HEK293 (cell line): ENCODE data around the gene CCDC88C.
A peak's percentile ranks its signal among the peaks of the same experiment; 100 is the strongest.

Source experiments
- CTCF ChIA-PET: fragments of 350-600 bp; formaldehyde crosslinking; extraction: SDS; loops from one replicate; lab custom pipeline; 2021; ENCODE audit warnings: antibody characterized with exemption; lab: Yijun Ruan, JAX
- POLR2A ChIA-PET: fragments of 300-600 bp; formaldehyde crosslinking; extraction: SDS; loops from one replicate; lab custom pipeline; 2020; ENCODE audit warnings: antibody characterized with exemption, inconsistent platforms; lab: Yijun Ruan, JAX
- H3K27ac ChIP-seq: fragments of 200-500 bp; sonication (Bioruptor generic); 2 replicates; pipeline ENCODE4 v1.5.1; 2014; ENCODE audit warnings: low read depth, low read length, control low read depth, inconsistent platforms; ENCODE audit errors: extremely low read depth
- H3K36me3 ChIP-seq, 2 experiments: fragments of 200-500 bp in 1 of 2; sonication (Bioruptor generic) in 1 of 2; 1 replicate in 1 of 2; 2 replicates in 1 of 2; pipeline ENCODE4 v1.5.1; 2014 to 2017; ENCODE audit warnings: inconsistent platforms in 2 of 2, low read length in 2 of 2; ENCODE audit not compliant: control insufficient read depth in 2 of 2, insufficient read depth in 1 of 2
- H3K4me1 ChIP-seq: fragments of 200-500 bp; sonication (Bioruptor generic); 2 replicates; pipeline ENCODE4 v1.5.1; 2014; ENCODE audit warnings: mild to moderate bottlenecking, low read length, inconsistent platforms; ENCODE audit not compliant: control insufficient read depth, insufficient read depth
- H3K4me3 ChIP-seq: 2 replicates; pipeline ENCODE4 v1.5.1; 2011; ENCODE audit warnings: low read depth, mild to moderate bottlenecking, control low read depth, low read length, moderate library complexity
- H3K9me3 ChIP-seq: fragments of 200-500 bp; sonication (Bioruptor generic); 2 replicates; pipeline ENCODE4 v1.5.1; 2014; ENCODE audit warnings: low read depth, low read length, inconsistent platforms; ENCODE audit not compliant: control insufficient read depth, insufficient read depth
- ATF2 ChIP-seq: fragments of 450-650 bp; formaldehyde crosslinking; IDR thresholded peaks from 2 replicates; pipeline ENCODE4 v1.5.1; 2016; ENCODE audit warnings: missing biosample characterization, missing genetic modification characterization, low read depth
- HOXD13 ChIP-seq: sonication (generic); formaldehyde crosslinking; IDR thresholded peaks from 2 replicates; pipeline ENCODE4 v1.8.0; 2022; ENCODE audit warnings: missing genetic modification reagents, borderline replicate concordance
- MZF1 ChIP-seq: fragments of 450-650 bp; formaldehyde crosslinking; IDR thresholded peaks from 2 replicates; pipeline ENCODE4 v1.5.1; 2017; ENCODE audit warnings: missing biosample characterization, missing genetic modification characterization, borderline replicate concordance
- PRDM10 ChIP-seq: fragments of 450-650 bp; formaldehyde crosslinking; IDR thresholded peaks from 2 replicates; pipeline ENCODE4 v1.5.1; 2016; ENCODE audit warnings: missing biosample characterization, missing genetic modification characterization
- PRDM2 ChIP-seq: fragments of 450-650 bp; formaldehyde crosslinking; IDR thresholded peaks from 2 replicates; pipeline ENCODE4 v1.5.1; 2016; ENCODE audit warnings: missing biosample characterization, missing genetic modification characterization, borderline replicate concordance
- ZBTB17 ChIP-seq: fragments of 450-650 bp; formaldehyde crosslinking; IDR thresholded peaks from 2 replicates; pipeline ENCODE4 v1.5.1; 2016; ENCODE audit warnings: missing biosample characterization, missing genetic modification characterization
- ZEB2 ChIP-seq: fragments of 450-650 bp; formaldehyde crosslinking; IDR thresholded peaks from 2 replicates; pipeline ENCODE4 v1.5.1; 2016; ENCODE audit warnings: missing biosample characterization, missing genetic modification characterization
- ZIC2 ChIP-seq: fragments of 450-650 bp; formaldehyde crosslinking; IDR thresholded peaks from 2 replicates; pipeline ENCODE4 v1.5.1; 2016; ENCODE audit warnings: missing biosample characterization, missing genetic modification characterization
- ZNF16 ChIP-seq: fragments of 450-650 bp; formaldehyde crosslinking; IDR thresholded peaks from 2 replicates; pipeline ENCODE4 v1.5.1; 2016; ENCODE audit warnings: low read depth, missing biosample characterization, missing genetic modification characterization
- ZNF223 ChIP-seq: fragments of 450-650 bp; formaldehyde crosslinking; IDR thresholded peaks from 2 replicates; pipeline ENCODE4 v1.5.1; 2016; ENCODE audit warnings: missing biosample characterization, missing genetic modification characterization
- ZNF366 ChIP-seq: fragments of 450-650 bp; formaldehyde crosslinking; conservative IDR thresholded peaks from 2 replicates; pipeline ENCODE4 v1.5.1; 2016; ENCODE audit warnings: missing biosample characterization, missing genetic modification characterization
- ZNF585B ChIP-seq: fragments of 450-650 bp; formaldehyde crosslinking; IDR thresholded peaks from 2 replicates; pipeline ENCODE4 v1.5.1; 2016; ENCODE audit warnings: missing biosample characterization, missing genetic modification characterization
- ZNF600 ChIP-seq: fragments of 450-650 bp; formaldehyde crosslinking; IDR thresholded peaks from 2 replicates; pipeline ENCODE4 v1.5.1; 2016; ENCODE audit warnings: missing biosample characterization, missing genetic modification characterization
- ZNF629 ChIP-seq: fragments of 450-650 bp; formaldehyde crosslinking; IDR thresholded peaks from 2 replicates; pipeline ENCODE4 v1.5.1; 2017; ENCODE audit warnings: missing biosample characterization, missing genetic modification characterization
- TF ChIP-seq, protein P1 (sequence below): fragments of 450-650 bp; formaldehyde crosslinking; conservative IDR thresholded peaks from 2 replicates; pipeline ENCODE4 v1.5.1; 2016; ENCODE audit warnings: low read depth, missing biosample characterization, missing genetic modification characterization
- TF ChIP-seq, protein P2 (sequence below): fragments of 450-650 bp; IDR thresholded peaks from 2 replicates; pipeline ENCODE4 v1.5.1; 2018; ENCODE audit warnings: missing biosample characterization, missing genetic modification characterization

Gene CCDC88C

GRCh38 chr14:91257328-91258010 is 160.2 kb downstream of the CCDC88C start:
- Histone ChIP-seq H3K4me1 (0 out of 2 replicates have a peak, but pooled peaks cover 8% of the 10 kb centered on the region), H3K36me3 (no peaks in the 10 kb centered on the region), H3K9me3 (no peaks in the 10 kb centered on the region)
- TF ChIP-seq ZNF366 (tag by site-specific recombination) = 0 out of 2 replicates have a peak, but pooled peaks have one; percentile 17
- 0 out of 2 replicates have a peak, but pooled peaks have one; percentile 17 for TF ChIP-seq PRDM10 (tag by site-specific recombination)
- peak; percentile 71; the same call in 1 of the 2 replicates for TF ChIP-seq ZBTB17 (tag by site-specific recombination)
- TF ChIP-seq ZNF585B (tag by site-specific recombination) = no peak
- TF ChIP-seq ZNF629 (tag by site-specific recombination) = 0 out of 2 replicates have a peak, but pooled peaks have one; percentile 45
- no peak for TF ChIP-seq MZF1
- TF ChIP-seq, protein P1, sequence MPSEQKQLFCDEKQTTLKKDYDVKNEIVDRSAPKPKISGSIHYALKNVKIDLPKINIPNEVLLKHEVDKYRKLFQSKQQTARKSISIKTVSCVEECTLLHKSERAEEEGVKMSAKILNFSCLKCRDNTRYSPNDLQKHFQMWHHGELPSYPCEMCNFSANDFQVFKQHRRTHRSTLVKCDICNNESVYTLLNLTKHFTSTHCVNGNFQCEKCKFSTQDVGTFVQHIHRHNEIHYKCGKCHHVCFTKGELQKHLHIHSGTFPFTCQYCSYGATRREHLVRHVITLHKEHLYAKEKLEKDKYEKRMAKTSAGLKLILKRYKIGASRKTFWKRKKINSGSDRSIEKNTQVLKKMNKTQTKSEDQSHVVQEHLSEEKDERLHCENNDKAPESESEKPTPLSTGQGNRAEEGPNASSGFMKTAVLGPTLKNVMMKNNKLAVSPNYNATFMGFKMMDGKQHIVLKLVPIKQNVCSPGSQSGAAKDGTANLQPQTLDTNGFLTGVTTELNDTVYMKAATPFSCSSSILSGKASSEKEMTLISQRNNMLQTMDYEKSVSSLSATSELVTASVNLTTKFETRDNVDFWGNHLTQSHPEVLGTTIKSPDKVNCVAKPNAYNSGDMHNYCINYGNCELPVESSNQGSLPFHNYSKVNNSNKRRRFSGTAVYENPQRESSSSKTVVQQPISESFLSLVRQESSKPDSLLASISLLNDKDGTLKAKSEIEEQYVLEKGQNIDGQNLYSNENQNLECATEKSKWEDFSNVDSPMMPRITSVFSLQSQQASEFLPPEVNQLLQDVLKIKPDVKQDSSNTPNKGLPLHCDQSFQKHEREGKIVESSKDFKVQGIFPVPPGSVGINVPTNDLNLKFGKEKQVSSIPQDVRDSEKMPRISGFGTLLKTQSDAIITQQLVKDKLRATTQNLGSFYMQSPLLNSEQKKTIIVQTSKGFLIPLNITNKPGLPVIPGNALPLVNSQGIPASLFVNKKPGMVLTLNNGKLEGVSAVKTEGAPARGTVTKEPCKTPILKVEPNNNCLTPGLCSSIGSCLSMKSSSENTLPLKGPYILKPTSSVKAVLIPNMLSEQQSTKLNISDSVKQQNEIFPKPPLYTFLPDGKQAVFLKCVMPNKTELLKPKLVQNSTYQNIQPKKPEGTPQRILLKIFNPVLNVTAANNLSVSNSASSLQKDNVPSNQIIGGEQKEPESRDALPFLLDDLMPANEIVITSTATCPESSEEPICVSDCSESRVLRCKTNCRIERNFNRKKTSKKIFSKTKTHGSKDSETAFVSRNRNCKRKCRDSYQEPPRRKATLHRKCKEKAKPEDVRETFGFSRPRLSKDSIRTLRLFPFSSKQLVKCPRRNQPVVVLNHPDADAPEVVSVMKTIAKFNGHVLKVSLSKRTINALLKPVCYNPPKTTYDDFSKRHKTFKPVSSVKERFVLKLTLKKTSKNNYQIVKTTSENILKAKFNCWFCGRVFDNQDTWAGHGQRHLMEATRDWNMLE (tag by site-specific recombination) = 0 out of 2 replicates have a peak, but pooled peaks have one; percentile 22
- TF ChIP-seq ZNF600 = peak; percentile 60
- TF ChIP-seq ZEB2 = 0 out of 2 replicates have a peak, but pooled peaks have one; percentile 17
- no peak for TF ChIP-seq PRDM2 (tag by site-specific recombination)
- no peak for TF ChIP-seq ZNF223 (tag by site-specific recombination)
- no peak for TF ChIP-seq ZNF16 (tag by site-specific recombination)
- peak; percentile 50; the same call in 1 of the 2 replicates for TF ChIP-seq ZIC2 (tag by site-specific recombination)
- TF ChIP-seq, protein P2, sequence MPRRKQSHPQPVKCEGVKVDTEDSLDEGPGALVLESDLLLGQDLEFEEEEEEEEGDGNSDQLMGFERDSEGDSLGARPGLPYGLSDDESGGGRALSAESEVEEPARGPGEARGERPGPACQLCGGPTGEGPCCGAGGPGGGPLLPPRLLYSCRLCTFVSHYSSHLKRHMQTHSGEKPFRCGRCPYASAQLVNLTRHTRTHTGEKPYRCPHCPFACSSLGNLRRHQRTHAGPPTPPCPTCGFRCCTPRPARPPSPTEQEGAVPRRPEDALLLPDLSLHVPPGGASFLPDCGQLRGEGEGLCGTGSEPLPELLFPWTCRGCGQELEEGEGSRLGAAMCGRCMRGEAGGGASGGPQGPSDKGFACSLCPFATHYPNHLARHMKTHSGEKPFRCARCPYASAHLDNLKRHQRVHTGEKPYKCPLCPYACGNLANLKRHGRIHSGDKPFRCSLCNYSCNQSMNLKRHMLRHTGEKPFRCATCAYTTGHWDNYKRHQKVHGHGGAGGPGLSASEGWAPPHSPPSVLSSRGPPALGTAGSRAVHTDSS (tag by site-specific recombination) = no peak
- TF ChIP-seq ATF2 (tag by site-specific recombination) = peak; percentile 82
- TF ChIP-seq HOXD13 (CRISPR knock-in tag) = no peak
- TF ChIP-seq, all 188 proteins: peak for 9
- ChIA-PET CTCF (interaction anchor here (2.1 to 3.0 kb wide), 2 partner anchors 29 to 80 kb away, joined by 5 to 10 read pairs; no protein-coding TSS in a partner anchor), POLR2A (no interaction called here)
- Histone ChIP-seq H3K4me3 (no peak overlapping the region), H3K27ac (no peak overlapping the region)
